ENCODE results near the gene FAM222A.
"Not testable (repeated sequence)": the region's sequence is repeated elsewhere in the genome, so short reads cannot be mapped to it uniquely, and the experiment has no call there.

The FAM222A gene

GRCh38 chr12:109693653-109694600, 19.7 kb upstream of the FAM222A start:
- DNase-seq (ENCODE audit: low read depth, low spot score), result no peak

DNA sequence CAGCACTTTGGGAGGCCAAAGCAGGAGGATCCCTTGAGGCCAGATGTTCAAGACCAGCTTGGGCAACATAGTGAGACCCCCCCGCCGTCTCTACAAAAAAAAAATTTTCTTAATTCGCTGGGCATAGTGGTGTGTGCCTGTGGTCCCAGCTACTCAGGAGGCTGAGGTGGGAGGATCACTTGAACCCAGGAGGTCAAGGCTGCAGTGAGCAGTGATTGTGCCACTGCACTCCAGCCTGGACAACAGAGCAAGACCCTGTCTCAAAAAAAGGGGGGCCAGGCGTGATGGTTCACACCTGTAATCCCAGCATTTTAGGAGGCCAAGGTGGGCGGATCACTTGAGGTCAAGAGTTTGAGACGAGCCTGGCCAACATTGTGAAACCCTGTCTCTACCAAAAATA, 19.0 kb upstream of the FAM222A start:
- not testable (repeated sequence) for DNase-seq (ENCODE audit: low read depth, low spot score)

GRCh38 chr12:109695416-109695815, 18.2 kb upstream of the FAM222A start:
- no peak for DNase-seq (ENCODE audit: low read depth, low spot score)

DNA sequence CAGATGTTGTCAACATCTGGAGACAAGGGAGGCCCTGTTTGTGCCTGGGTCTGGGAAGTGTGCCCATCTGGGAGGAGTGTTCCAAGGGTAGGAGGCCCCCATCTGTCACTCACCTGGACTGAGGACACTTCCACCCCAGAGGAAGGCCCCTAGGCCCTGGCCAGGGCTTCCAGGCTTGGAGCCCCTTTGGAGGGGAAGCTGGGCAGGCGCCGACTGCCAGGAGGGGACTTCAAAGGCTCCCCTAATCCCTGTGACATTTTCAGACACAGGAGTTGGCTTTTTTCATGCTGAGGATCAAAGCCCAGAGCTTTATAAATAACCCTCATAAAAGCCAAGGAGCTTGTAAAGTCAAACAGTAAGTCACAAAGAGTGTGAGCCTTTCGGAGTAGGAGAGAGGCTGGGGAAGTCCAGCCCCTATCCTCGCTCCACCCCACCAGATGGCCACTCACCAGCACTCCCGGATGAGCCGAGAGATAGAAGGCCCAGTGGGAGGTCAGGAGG, 17.6 kb upstream of the FAM222A start:
- DNase-seq (ENCODE audit: low read depth, low spot score), result no peak

DNA sequence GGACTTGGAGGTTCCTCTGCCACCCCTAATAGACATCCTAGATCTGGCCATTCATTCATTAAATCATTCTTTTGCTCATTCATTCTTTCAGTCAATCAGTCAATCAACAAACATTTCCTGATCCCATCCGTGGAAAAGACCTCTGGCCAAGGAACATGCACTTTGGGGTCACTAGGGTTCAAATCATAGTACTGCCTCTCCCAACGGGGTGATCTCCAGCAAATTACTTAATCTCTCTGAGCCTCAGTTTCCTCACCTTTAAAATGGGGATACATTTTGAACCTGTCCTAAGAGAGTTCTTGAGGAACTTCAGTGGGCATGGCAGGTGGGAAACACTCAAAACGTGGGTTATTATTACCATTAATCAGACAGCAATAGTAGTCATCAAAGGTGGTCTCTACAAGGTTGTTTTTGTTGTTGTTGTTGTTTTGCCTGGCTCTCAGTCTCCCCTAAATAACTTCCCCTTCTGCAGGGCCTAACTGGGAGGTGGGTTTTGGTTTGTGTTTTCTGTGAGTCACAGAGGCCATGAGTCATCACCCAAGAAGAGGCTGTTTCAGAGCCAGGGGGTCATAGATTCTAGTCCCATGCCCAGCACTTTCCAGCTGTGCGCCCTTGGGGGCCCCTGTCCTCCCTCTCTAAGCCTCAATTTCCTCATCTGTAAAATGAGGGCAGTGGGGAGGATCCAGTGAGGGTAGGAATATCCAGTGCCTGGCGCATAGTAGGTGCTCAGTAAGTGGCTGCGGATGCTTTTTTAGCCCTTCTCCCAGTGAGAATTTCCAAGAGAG, 16.9 kb upstream of the FAM222A start:
- no peak for DNase-seq (ENCODE audit: low read depth, low spot score)

DNA sequence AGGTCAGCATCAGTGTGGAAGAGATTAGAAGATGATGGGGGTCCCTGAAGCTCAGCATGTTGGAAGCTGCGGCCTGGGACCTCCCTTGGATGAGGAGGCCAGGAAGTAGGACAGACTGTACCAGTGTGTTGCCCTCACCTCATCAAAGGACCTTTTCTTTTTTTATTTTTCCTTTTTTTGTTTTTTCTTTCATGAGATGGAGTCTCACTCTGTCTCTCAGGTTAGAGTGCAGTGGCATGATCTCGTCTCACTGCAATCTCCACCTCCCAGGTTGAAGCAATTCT, 16.4 kb upstream of the FAM222A start:
- DNase-seq (ENCODE audit: low read depth, low spot score), result no peak

GRCh38 chr12:109697877-109698468, 15.7 kb upstream of the FAM222A start:
- DNase-seq (ENCODE audit: low read depth, low spot score), result no peak

- no peak for DNase-seq (ENCODE audit: low read depth, low spot score)
Observed at GRCh38 chr12:109698820-109699219, 14.8 kb upstream of the FAM222A start.

- no peak for DNase-seq (ENCODE audit: low read depth, low spot score)
Observed at GRCh38 chr12:109701064-109701463, 12.6 kb upstream of the FAM222A start.

- DNase-seq (ENCODE audit: low read depth, low spot score), result no peak
Observed at GRCh38 chr12:109702111-109702841, 11.3 kb upstream of the FAM222A start.

GRCh38 chr12:109703684-109704083, 9.9 kb upstream of the FAM222A start:
- DNase-seq (ENCODE audit: low read depth, low spot score), result no peak

DNA sequence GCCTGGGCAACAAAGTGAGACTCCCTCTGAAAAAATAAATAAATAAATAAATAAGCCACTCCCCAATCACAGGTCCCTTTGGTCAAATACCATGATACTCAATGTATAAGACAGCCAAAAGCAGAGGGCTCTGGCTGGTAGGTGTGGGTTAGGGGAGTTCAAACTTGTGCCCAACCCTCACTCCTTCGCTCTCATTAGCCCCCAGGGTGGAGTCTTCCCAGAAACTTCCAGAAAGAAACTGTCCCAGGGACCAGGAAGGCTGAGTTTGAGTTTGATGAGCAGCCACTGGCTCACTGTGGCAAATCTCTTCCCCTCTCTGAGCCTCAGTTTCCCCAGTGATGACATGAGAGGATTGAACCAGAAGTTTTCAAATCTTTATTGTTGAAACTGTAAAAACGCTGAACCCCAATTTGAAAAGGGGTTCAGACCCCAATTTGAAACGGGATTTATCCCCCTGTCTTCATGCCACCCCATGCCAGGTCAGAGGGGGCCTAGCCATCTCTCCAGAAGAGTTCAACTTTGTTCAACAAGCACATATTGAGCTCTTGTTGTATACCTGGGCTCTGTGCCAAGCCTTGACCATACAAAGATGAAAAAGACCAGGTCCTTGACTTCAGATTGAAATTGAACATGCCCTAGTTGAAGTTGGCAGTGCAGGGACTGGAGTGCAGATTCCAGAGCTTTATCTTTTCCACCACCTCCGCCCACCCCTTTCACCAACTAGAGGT, 9.1 kb upstream of the FAM222A start:
- DNase-seq (ENCODE audit: low read depth, low spot score), result no peak

DNA sequence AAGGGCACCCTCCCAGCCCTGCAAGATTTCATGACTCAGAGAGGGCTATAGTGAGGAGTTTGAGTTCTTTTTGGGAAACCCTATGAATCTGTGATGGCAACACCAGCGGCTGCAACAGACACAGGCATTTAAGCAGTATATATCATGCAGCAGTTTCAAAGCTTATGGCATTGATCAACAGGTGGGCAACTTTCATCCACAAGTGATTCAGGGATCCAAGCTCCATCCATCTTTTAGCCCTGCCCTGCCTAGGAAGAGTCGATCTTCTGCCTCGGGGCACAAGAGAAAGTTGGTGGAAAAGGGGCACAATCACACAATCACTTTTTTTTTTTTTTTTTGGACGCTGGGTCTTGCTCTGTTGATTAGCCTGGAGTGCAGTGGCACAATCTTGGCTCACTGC, 8.3 kb upstream of the FAM222A start:
- DNase-seq (ENCODE audit: low read depth, low spot score), result no peak

- no peak for DNase-seq (ENCODE audit: low read depth, low spot score)
Observed at GRCh38 chr12:109706398-109706746, 7.3 kb upstream of the FAM222A start.

GRCh38 chr12:109706747-109707469, 6.7 kb upstream of the FAM222A start:
- no peak for DNase-seq (ENCODE audit: low read depth, low spot score)

GRCh38 chr12:109707470-109707821, 6.2 kb upstream of the FAM222A start:
- no peak for DNase-seq (ENCODE audit: low read depth, low spot score)

- no peak for DNase-seq (ENCODE audit: low read depth, low spot score)
Observed at GRCh38 chr12:109708939-109709338, 4.7 kb upstream of the FAM222A start.

DNA sequence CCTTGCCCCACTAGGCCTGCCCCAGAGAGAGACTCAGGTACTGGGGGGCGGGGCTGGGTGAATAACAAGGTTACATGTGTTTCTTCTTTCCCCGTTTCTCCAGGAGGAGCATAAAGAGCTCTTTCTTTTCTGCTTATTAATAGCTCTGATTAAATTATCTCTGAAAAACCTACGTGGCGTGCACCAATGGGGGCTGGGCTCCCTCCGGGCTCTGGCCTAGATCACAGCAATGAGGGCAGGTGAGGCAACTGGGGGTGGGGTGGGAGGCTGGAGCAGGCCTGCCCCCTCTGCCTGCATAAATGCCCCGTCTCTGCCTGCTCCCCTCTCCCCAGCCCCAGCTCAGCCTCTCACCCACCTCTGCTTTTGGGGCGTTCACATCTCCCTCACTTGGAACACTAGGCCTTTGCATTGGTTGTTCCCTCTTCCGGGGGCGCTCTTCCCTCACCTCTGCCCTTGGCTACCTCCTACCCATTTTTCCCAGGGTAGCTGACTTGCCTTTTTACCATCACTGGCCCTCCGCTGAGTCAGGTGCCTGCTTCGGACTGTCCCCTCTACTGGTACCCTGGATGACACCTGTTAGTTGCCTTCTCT, 4.1 kb upstream of the FAM222A start:
- no peak for DNase-seq (ENCODE audit: low read depth, low spot score)

DNA sequence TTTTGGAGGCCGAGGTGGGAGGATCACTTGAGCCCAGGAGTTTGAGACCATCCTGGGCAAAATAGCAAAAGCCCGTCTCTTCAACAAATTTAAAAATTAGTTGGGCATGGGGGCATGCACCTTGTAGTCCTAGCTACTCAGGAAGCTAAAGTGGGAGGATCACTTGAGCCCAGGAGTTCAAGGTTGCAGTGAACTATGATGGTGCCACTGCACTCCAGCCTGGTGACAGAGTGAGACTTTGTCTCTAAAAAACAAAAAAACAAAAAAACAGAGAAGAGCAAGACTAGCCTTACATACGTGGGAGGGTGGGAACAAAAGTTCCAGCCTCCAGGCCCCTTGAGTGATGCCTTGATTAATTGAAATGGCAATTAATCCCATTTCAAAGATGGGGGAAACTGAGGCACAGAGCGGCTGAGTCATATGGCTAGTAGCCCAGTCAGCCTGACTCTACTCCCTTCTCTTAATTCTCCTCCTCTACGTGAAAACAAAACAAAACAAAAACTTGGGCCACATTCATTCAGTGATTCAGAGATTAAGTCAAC, 3.3 kb upstream of the FAM222A start:
- DNase-seq (ENCODE audit: low read depth, low spot score), result no peak

All from activated naive CD8-positive, alpha-beta T cell treated with anti-CD3 and anti-CD28 coated beads, Interleukin-2, amount 50 U/mL, for 16 hours (primary cell).